Measurements from ENCODE around the gene TGFBRAP1.

Gene TGFBRAP1

GRCh38 chr2:105279126-105279525 lies 50.4 kb downstream of the TGFBRAP1 start:
- 92 to 97% methylated on average over 1 of the region's 1 CpG for WGBS, 2 experiments
- Histone ChIP-seq H3K4me3 (ENCODE audit: insufficient read depth, low read depth, low read length) (no peak overlapping the region), H3K36me3 (ENCODE audit: control insufficient read depth, insufficient read depth, low read length) (no peaks in the 10 kb centered on the region), H3K4me1 (ENCODE audit: control insufficient read depth, insufficient read depth, low read length) (no peaks in the 10 kb centered on the region), H3K9me3 (ENCODE audit: control insufficient read depth, low read length) (no peaks in the 10 kb centered on the region), H3K27me3 (ENCODE audit: control insufficient read depth, insufficient read depth, low read length, poor library complexity, severe bottlenecking) (no peaks in the 10 kb centered on the region), H3K27ac (ENCODE audit: insufficient read depth, low read depth, low read length, poor library complexity, severe bottlenecking) (no peak overlapping the region)

GRCh38 chr2:105278654-105279053 lies 50.9 kb downstream of the TGFBRAP1 start:
- 80 to 82% methylated on average over 5 of the region's 5 CpGs for WGBS, 2 experiments
- H3K4me3 ChIP-seq (ENCODE audit: insufficient read depth, low read depth, low read length) = no peak overlapping the region
- H3K36me3 ChIP-seq (ENCODE audit: control insufficient read depth, insufficient read depth, low read length) = no peaks in the 10 kb centered on the region
- H3K9me3 ChIP-seq (ENCODE audit: control insufficient read depth, low read length) = no peaks in the 10 kb centered on the region
- no peak overlapping the region for H3K27ac ChIP-seq (ENCODE audit: insufficient read depth, low read depth, low read length, poor library complexity, severe bottlenecking)
- no peaks in the 10 kb centered on the region for H3K4me1 ChIP-seq (ENCODE audit: control insufficient read depth, insufficient read depth, low read length)
- no peaks in the 10 kb centered on the region for H3K27me3 ChIP-seq (ENCODE audit: control insufficient read depth, insufficient read depth, low read length, poor library complexity, severe bottlenecking)

DNA sequence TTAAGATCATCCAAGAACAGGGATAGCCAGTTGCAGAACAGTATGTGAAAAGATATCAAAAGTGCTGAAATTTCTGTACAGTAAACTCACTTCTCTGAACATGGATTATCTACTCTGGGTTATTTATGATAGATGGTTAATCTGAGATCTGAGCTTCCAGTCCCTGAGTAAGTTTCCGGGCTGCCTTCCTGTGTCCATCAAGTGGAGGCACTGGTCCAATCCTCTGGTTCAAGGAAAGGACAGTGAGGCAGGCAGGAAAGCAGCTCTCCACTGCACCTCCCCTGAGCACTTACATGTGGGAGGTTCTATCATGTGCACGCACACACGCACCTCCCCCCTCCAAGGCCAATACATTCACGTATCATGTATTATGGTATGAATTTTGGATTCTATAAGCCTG lies 55.5 kb downstream of the TGFBRAP1 start:
- H3K27ac ChIP-seq (ENCODE audit: insufficient read depth, low read depth, low read length, poor library complexity, severe bottlenecking) = no peak overlapping the region
- H3K4me3 ChIP-seq (ENCODE audit: insufficient read depth, low read depth, low read length) = no peak overlapping the region
- 95 to 100% methylated on average over 1 to 4 of the region's 4 CpGs for WGBS, 2 experiments
- no peaks in the 10 kb centered on the region for H3K9me3 ChIP-seq (ENCODE audit: control insufficient read depth, low read length)
- no peaks in the 10 kb centered on the region for H3K27me3 ChIP-seq (ENCODE audit: control insufficient read depth, insufficient read depth, low read length, poor library complexity, severe bottlenecking)
- no peaks in the 10 kb centered on the region for H3K4me1 ChIP-seq (ENCODE audit: control insufficient read depth, insufficient read depth, low read length)
- peaks cover 6% of the 10 kb centered on the region for H3K36me3 ChIP-seq (ENCODE audit: control insufficient read depth, insufficient read depth, low read length)

- no peaks in the 10 kb centered on the region for H3K9me3 ChIP-seq (ENCODE audit: control insufficient read depth, low read length)
- H3K27ac ChIP-seq (ENCODE audit: insufficient read depth, low read depth, low read length, poor library complexity, severe bottlenecking) = no peak overlapping the region
- no peaks in the 10 kb centered on the region for H3K4me1 ChIP-seq (ENCODE audit: control insufficient read depth, insufficient read depth, low read length)
- peaks cover 9% of the 10 kb centered on the region for H3K36me3 ChIP-seq (ENCODE audit: control insufficient read depth, insufficient read depth, low read length)
- H3K27me3 ChIP-seq (ENCODE audit: control insufficient read depth, insufficient read depth, low read length, poor library complexity, severe bottlenecking) = no peaks in the 10 kb centered on the region
- H3K4me3 ChIP-seq (ENCODE audit: insufficient read depth, low read depth, low read length) = no peak overlapping the region
- WGBS, 2 experiments = 90 to 93% methylated on average over 9 of the region's 9 CpGs
These were observed 57.4 kb downstream of the TGFBRAP1 start for GRCh38 chr2:105272176-105272575.

- Histone ChIP-seq H3K27ac (ENCODE audit: insufficient read depth, low read depth, low read length, poor library complexity, severe bottlenecking) (no peak overlapping the region), H3K4me3 (ENCODE audit: insufficient read depth, low read depth, low read length) (no peak overlapping the region), H3K27me3 (ENCODE audit: control insufficient read depth, insufficient read depth, low read length, poor library complexity, severe bottlenecking) (no peaks in the 10 kb centered on the region), H3K9me3 (ENCODE audit: control insufficient read depth, low read length) (no peaks in the 10 kb centered on the region), H3K36me3 (ENCODE audit: control insufficient read depth, insufficient read depth, low read length) (peaks cover 15% of the 10 kb centered on the region), H3K4me1 (ENCODE audit: control insufficient read depth, insufficient read depth, low read length) (no peaks in the 10 kb centered on the region)
- 92 to 95% methylated on average over 14 of the region's 14 CpGs for WGBS, 2 experiments
These were observed 58.0 kb downstream of the TGFBRAP1 start for GRCh38 chr2:105271393-105272045.

GRCh38 chr2:105269426-105269825 lies 60.1 kb downstream of the TGFBRAP1 start:
- WGBS, 2 experiments = 95 to 96% methylated on average over 21 of the region's 21 CpGs
- no peaks in the 10 kb centered on the region for H3K4me1 ChIP-seq (ENCODE audit: control insufficient read depth, insufficient read depth, low read length)
- no peaks in the 10 kb centered on the region for H3K27me3 ChIP-seq (ENCODE audit: control insufficient read depth, insufficient read depth, low read length, poor library complexity, severe bottlenecking)

GRCh38 chr2:105262651-105263091 lies 66.9 kb downstream of the TGFBRAP1 start:
- 89 to 92% methylated on average over 10 of the region's 10 CpGs for WGBS, 2 experiments

More at GRCh38 chr2:105269426-105269825, 60.1 kb downstream of the TGFBRAP1 start:
- Histone ChIP-seq H3K27ac (ENCODE audit: insufficient read depth, low read depth, low read length, poor library complexity, severe bottlenecking) (no peak overlapping the region), H3K36me3 (ENCODE audit: control insufficient read depth, insufficient read depth, low read length) (peaks cover 17% of the 10 kb centered on the region), H3K4me3 (ENCODE audit: insufficient read depth, low read depth, low read length) (no peak overlapping the region), H3K9me3 (ENCODE audit: control insufficient read depth, low read length) (no peaks in the 10 kb centered on the region)

DNA sequence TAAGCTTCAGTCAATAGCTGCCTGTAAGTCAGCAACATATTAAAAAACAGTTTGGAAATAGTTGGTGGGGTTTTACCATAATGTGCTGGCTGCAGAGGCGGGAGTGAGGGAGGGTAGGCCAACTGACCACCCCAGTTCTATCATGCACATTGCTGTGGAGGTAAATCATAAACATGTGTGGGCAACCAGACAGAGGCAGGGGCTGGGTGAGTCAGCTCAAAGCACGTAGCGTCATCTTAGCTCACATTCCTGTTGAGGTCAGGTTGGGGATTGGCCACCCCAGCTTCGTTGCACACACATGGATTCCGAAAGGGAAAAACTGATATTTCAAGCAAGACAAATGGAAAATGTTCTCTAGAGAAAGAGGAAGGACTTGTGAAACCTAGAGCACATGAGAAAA lies 68.5 kb downstream of the TGFBRAP1 start:
- Histone ChIP-seq H3K9me3 (ENCODE audit: control insufficient read depth, low read length) (no peaks in the 10 kb centered on the region), H3K27me3 (ENCODE audit: control insufficient read depth, insufficient read depth, low read length, poor library complexity, severe bottlenecking) (no peaks in the 10 kb centered on the region), H3K4me1 (ENCODE audit: control insufficient read depth, insufficient read depth, low read length) (no peaks in the 10 kb centered on the region), H3K36me3 (ENCODE audit: control insufficient read depth, insufficient read depth, low read length) (no peaks in the 10 kb centered on the region), H3K4me3 (ENCODE audit: insufficient read depth, low read depth, low read length) (no peak overlapping the region), H3K27ac (ENCODE audit: insufficient read depth, low read depth, low read length, poor library complexity, severe bottlenecking) (no peak overlapping the region)
- 95% methylated on average over 5 of the region's 5 CpGs for WGBS, 2 experiments

More at GRCh38 chr2:105262651-105263091, 66.9 kb downstream of the TGFBRAP1 start:
- Histone ChIP-seq H3K27me3 (ENCODE audit: control insufficient read depth, insufficient read depth, low read length, poor library complexity, severe bottlenecking) (no peaks in the 10 kb centered on the region), H3K36me3 (ENCODE audit: control insufficient read depth, insufficient read depth, low read length) (peaks cover 9% of the 10 kb centered on the region), H3K4me3 (ENCODE audit: insufficient read depth, low read depth, low read length) (no peak overlapping the region), H3K9me3 (ENCODE audit: control insufficient read depth, low read length) (no peaks in the 10 kb centered on the region), H3K4me1 (ENCODE audit: control insufficient read depth, insufficient read depth, low read length) (no peaks in the 10 kb centered on the region), H3K27ac (ENCODE audit: insufficient read depth, low read depth, low read length, poor library complexity, severe bottlenecking) (no peak overlapping the region)

GRCh38 chr2:105258835-105259350 lies 70.6 kb downstream of the TGFBRAP1 start:
- Histone ChIP-seq H3K27me3 (ENCODE audit: control insufficient read depth, insufficient read depth, low read length, poor library complexity, severe bottlenecking) (no peaks in the 10 kb centered on the region), H3K4me3 (ENCODE audit: insufficient read depth, low read depth, low read length) (no peak overlapping the region), H3K27ac (ENCODE audit: insufficient read depth, low read depth, low read length, poor library complexity, severe bottlenecking) (no peak overlapping the region), H3K4me1 (ENCODE audit: control insufficient read depth, insufficient read depth, low read length) (no peaks in the 10 kb centered on the region), H3K9me3 (ENCODE audit: control insufficient read depth, low read length) (no peaks in the 10 kb centered on the region), H3K36me3 (ENCODE audit: control insufficient read depth, insufficient read depth, low read length) (no peaks in the 10 kb centered on the region)
- WGBS, 2 experiments = 93% methylated on average over 10 of the region's 10 CpGs

GRCh38 chr2:105257981-105258380 lies 71.6 kb downstream of the TGFBRAP1 start:
- WGBS, 2 experiments = 92 to 95% methylated on average over 3 of the region's 3 CpGs
- Histone ChIP-seq H3K27ac (ENCODE audit: insufficient read depth, low read depth, low read length, poor library complexity, severe bottlenecking) (no peak overlapping the region), H3K36me3 (ENCODE audit: control insufficient read depth, insufficient read depth, low read length) (no peaks in the 10 kb centered on the region)

More at GRCh38 chr2:105257981-105258380, 71.6 kb downstream of the TGFBRAP1 start:
- Histone ChIP-seq H3K9me3 (ENCODE audit: control insufficient read depth, low read length) (no peaks in the 10 kb centered on the region), H3K4me1 (ENCODE audit: control insufficient read depth, insufficient read depth, low read length) (no peaks in the 10 kb centered on the region), H3K4me3 (ENCODE audit: insufficient read depth, low read depth, low read length) (no peak overlapping the region), H3K27me3 (ENCODE audit: control insufficient read depth, insufficient read depth, low read length, poor library complexity, severe bottlenecking) (no peaks in the 10 kb centered on the region)
